ENCODE data around the gene ETS2. TPM values are rescaled to one million over a fixed set of nuclear protein-coding genes. Genes with fewer than 3 reads are reported as not detected.

Gene ETS2
- total and polyA plus RNA-seq, 2 experiments from 2014 or later: 4.4 to 7.3 TPM

- Histone ChIP-seq H3K9ac (no peak overlapping the region), H3K27me3 (replicated peaks; ENCODE audit: insufficient read depth) (no peaks in the 10 kb centered on the region), H4K20me1 (ENCODE audit: insufficient read depth) (no peaks in the 10 kb centered on the region), H3K79me2 (ENCODE audit: insufficient read depth) (no peaks in the 10 kb centered on the region), H2AFZ (no peak overlapping the region), H3K4me1 (ENCODE audit: insufficient read depth) (peaks cover 28% of the 10 kb centered on the region), H3K9me2 (ENCODE audit: insufficient read depth) (no peaks in the 10 kb centered on the region), H3K4me3 (no peak overlapping the region), H3K36me3 (ENCODE audit: low read depth) (no peaks in the 10 kb centered on the region), H3K4me2 (ENCODE audit: unreplicated experiment) (no peak overlapping the region), H3K27ac (no peak overlapping the region), H3K9me3 (ENCODE audit: low read depth) (no peaks in the 10 kb centered on the region), H3F3A (ENCODE audit: insufficient read depth) (peaks cover 38% of the 10 kb centered on the region)
- 90% methylated on average over 13 of the region's 13 CpGs for WGBS, 2 experiments (ENCODE audit: low coverage in 1 of 2, low lambda C conversion rate in 2 of 2, missing lambda C conversion rate in 2 of 2)
- TF ChIP-seq EZH2phosphoT487 (IDR thresholded peaks at IDR 0.05; ENCODE audit: insufficient read depth, low read depth) (no peak), EZH2 (IDR thresholded peaks at IDR 0.05; ENCODE audit: insufficient read depth, poor library complexity, severe bottlenecking) (no peak)
- no peak for DNase-seq
- in situ Hi-C loops (cut with MboI): no loop called here
Observed at GRCh38 chr21:38766987-38767722, 38.6 kb upstream of the ETS2 start.

- no peaks in the 10 kb centered on the region for H3K79me2 ChIP-seq (ENCODE audit: insufficient read depth)
- 0 out of 2 replicates have a peak overlapping the region, but pooled peaks have one; percentile 4 for H2AFZ ChIP-seq
- H3K4me2 ChIP-seq (ENCODE audit: unreplicated experiment): peak overlapping the region; percentile 34
- H3K9me2 ChIP-seq (ENCODE audit: insufficient read depth): no peaks in the 10 kb centered on the region
- no peaks in the 10 kb centered on the region for H3K27me3 ChIP-seq (replicated peaks; ENCODE audit: insufficient read depth)
- WGBS, 2 experiments (ENCODE audit: low coverage in 1 of 2, low lambda C conversion rate in 2 of 2, missing lambda C conversion rate in 2 of 2): 70 to 75% methylated on average over 13 of the region's 13 CpGs
- H3K4me1 ChIP-seq (ENCODE audit: insufficient read depth): peaks cover 37% of the 10 kb centered on the region
- in situ Hi-C loops (cut with MboI): no loop called here
- peak; percentile 87 for DNase-seq
- TF ChIP-seq EZH2 (IDR thresholded peaks at IDR 0.05; ENCODE audit: insufficient read depth, poor library complexity, severe bottlenecking) (no peak), EZH2phosphoT487 (IDR thresholded peaks at IDR 0.05; ENCODE audit: insufficient read depth, low read depth) (no peak)
- H3K9ac ChIP-seq: peak overlapping the region; percentile 32
- H3K9me3 ChIP-seq (ENCODE audit: low read depth): no peaks in the 10 kb centered on the region
- H3F3A ChIP-seq (ENCODE audit: insufficient read depth): peaks cover 47% of the 10 kb centered on the region
- H3K4me3 ChIP-seq: no peak overlapping the region
- no peaks in the 10 kb centered on the region for H3K36me3 ChIP-seq (ENCODE audit: low read depth)
- H3K27ac ChIP-seq: peak overlapping the region; percentile 65
- no peaks in the 10 kb centered on the region for H4K20me1 ChIP-seq (ENCODE audit: insufficient read depth)
Observed at GRCh38 chr21:38768471-38769063, 37.2 kb upstream of the ETS2 start.

GRCh38 chr21:38769191-38769780 lies 36.4 kb upstream of the ETS2 start:
- Histone ChIP-seq H2AFZ (0 out of 2 replicates have a peak overlapping the region, but pooled peaks have one; percentile 4), H3K4me2 (ENCODE audit: unreplicated experiment) (peak overlapping the region; percentile 34), H3K27ac (peak overlapping the region; percentile 65), H3K4me3 (no peak overlapping the region), H3K27me3 (replicated peaks; ENCODE audit: insufficient read depth) (no peaks in the 10 kb centered on the region), H4K20me1 (ENCODE audit: insufficient read depth) (no peaks in the 10 kb centered on the region), H3K79me2 (ENCODE audit: insufficient read depth) (no peaks in the 10 kb centered on the region), H3K9me2 (ENCODE audit: insufficient read depth) (no peaks in the 10 kb centered on the region), H3K36me3 (ENCODE audit: low read depth) (no peaks in the 10 kb centered on the region), H3K9me3 (ENCODE audit: low read depth) (no peaks in the 10 kb centered on the region), H3F3A (ENCODE audit: insufficient read depth) (peaks cover 54% of the 10 kb centered on the region), H3K9ac (peak overlapping the region; percentile 32), H3K4me1 (ENCODE audit: insufficient read depth) (peaks cover 44% of the 10 kb centered on the region)
- 60 to 65% methylated on average over 9 of the region's 9 CpGs for WGBS, 2 experiments (ENCODE audit: low coverage in 1 of 2, low lambda C conversion rate in 2 of 2, missing lambda C conversion rate in 2 of 2)
- peak; percentile 71 for DNase-seq
- TF ChIP-seq EZH2phosphoT487 (IDR thresholded peaks at IDR 0.05; ENCODE audit: insufficient read depth, low read depth) (no peak), EZH2 (IDR thresholded peaks at IDR 0.05; ENCODE audit: insufficient read depth, poor library complexity, severe bottlenecking) (no peak)
- in situ Hi-C loops (cut with MboI): no loop called here

- Histone ChIP-seq H3K79me2 (ENCODE audit: insufficient read depth) (no peaks in the 10 kb centered on the region), H3K4me3 (no peak overlapping the region), H2AFZ (no peak overlapping the region), H3K27me3 (replicated peaks; ENCODE audit: insufficient read depth) (no peaks in the 10 kb centered on the region), H3K4me1 (ENCODE audit: insufficient read depth) (peaks cover 44% of the 10 kb centered on the region), H3K27ac (no peak overlapping the region), H3K9me2 (ENCODE audit: insufficient read depth) (no peaks in the 10 kb centered on the region), H3K36me3 (ENCODE audit: low read depth) (no peaks in the 10 kb centered on the region), H3K4me2 (ENCODE audit: unreplicated experiment) (no peak overlapping the region), H3K9me3 (ENCODE audit: low read depth) (no peaks in the 10 kb centered on the region), H3F3A (ENCODE audit: insufficient read depth) (peaks cover 57% of the 10 kb centered on the region), H3K9ac (no peak overlapping the region), H4K20me1 (ENCODE audit: insufficient read depth) (no peaks in the 10 kb centered on the region)
- in situ Hi-C loops (cut with MboI): no loop called here
- TF ChIP-seq EZH2 (IDR thresholded peaks at IDR 0.05; ENCODE audit: insufficient read depth, poor library complexity, severe bottlenecking): no peak
- DNase-seq: no peak
- 88 to 94% methylated on average over 4 of the region's 4 CpGs for WGBS, 2 experiments (ENCODE audit: low coverage in 1 of 2, low lambda C conversion rate in 2 of 2, missing lambda C conversion rate in 2 of 2)
Observed at GRCh38 chr21:38770660-38771059, 35.1 kb upstream of the ETS2 start.

Data from GM23248 (cell line).